WTC11 (cell line): ENCODE results near the gene WDR48. TPM values are rescaled to one million over a fixed set of nuclear protein-coding genes. Genes with fewer than 3 reads are reported as not detected.

Experiments
- ATAC-seq: fragments of 200-7000 bp; cut with Tn5 transposase; 2 replicates; pipeline ENCODE4 v1.10.0; 2021; ENCODE audit warnings: mild to moderate bottlenecking, moderate library complexity
- CTCF ChIA-PET: fragments of 300-600 bp; sonication (Branson Sonifier 250); formaldehyde crosslinking; loops from one replicate; lab custom pipeline; 2021; ENCODE audit warnings: antibody characterized with exemption; lab: Charles Lee
- POLR2A ChIA-PET: fragments of 350-600 bp; sonication (Branson Sonifier 250); formaldehyde crosslinking; loops from one replicate; lab custom pipeline; 2021; ENCODE audit warnings: antibody characterized with exemption; lab: Charles Lee
- DNase-seq: peaks from one replicate; pipeline ENCODE4 v3.0.0; 2021; ENCODE audit warnings: low spot score
- H3K27ac Mint-ChIP-seq: 2 replicates; pipeline ENCODE4 v1.8.0; 2021; ENCODE audit warnings: mixed read lengths
- H3K27me3 Mint-ChIP-seq: 2 replicates; pipeline ENCODE4 v1.8.0; 2021; ENCODE audit warnings: low read depth, mild to moderate bottlenecking, moderate library complexity, mixed read lengths
- H3K36me3 Mint-ChIP-seq: 2 replicates; pipeline ENCODE4 v1.8.0; 2021; ENCODE audit warnings: mixed read lengths
- H3K4me1 Mint-ChIP-seq: 2 replicates; pipeline ENCODE4 v1.8.0; 2022; ENCODE audit warnings: mixed read lengths
- H3K4me3 Mint-ChIP-seq: 2 replicates; pipeline ENCODE4 v1.8.0; 2021; ENCODE audit warnings: mild to moderate bottlenecking, moderate library complexity, mixed read lengths
- H3K9me3 Mint-ChIP-seq: 2 replicates; pipeline ENCODE4 v1.8.0; 2021; ENCODE audit warnings: mixed read lengths
- ATF1 ChIP-seq: sonication (generic); formaldehyde crosslinking; IDR thresholded peaks from 2 replicates; pipeline ENCODE4 v1.8.1; 2023; ENCODE audit warnings: mild to moderate bottlenecking, moderate library complexity, missing genetic modification reagents
- CBFB ChIP-seq: sonication (generic); formaldehyde crosslinking; IDR thresholded peaks from 2 replicates; pipeline ENCODE4 v1.8.1; 2022; ENCODE audit warnings: mild to moderate bottlenecking, low read depth, missing genetic modification reagents
- CREB1 ChIP-seq: sonication (generic); formaldehyde crosslinking; IDR thresholded peaks from 2 replicates; pipeline ENCODE4 v1.8.0; 2023; ENCODE audit warnings: mild to moderate bottlenecking, missing genetic modification reagents
- EMX1 ChIP-seq: fragments of 250-450 bp; sonication (Bioruptor Pico); IDR thresholded peaks from 2 replicates; pipeline ENCODE4 v1.8.0; 2021; ENCODE audit warnings: mild to moderate bottlenecking
- ETV6 ChIP-seq: sonication (generic); formaldehyde crosslinking; IDR thresholded peaks from 2 replicates; pipeline ENCODE4 v1.8.1; 2022; ENCODE audit warnings: mild to moderate bottlenecking, missing genetic modification reagents
- HMGA2 ChIP-seq: fragments of 250-450 bp; sonication (Bioruptor Pico); IDR thresholded peaks from 2 replicates; pipeline ENCODE4 v1.4.0; 2021; ENCODE audit warnings: mild to moderate bottlenecking, moderate library complexity
- OVOL2 ChIP-seq: fragments of 250-450 bp; sonication (Bioruptor Pico); IDR thresholded peaks from 2 replicates; pipeline ENCODE4 v1.9.0; 2021; ENCODE audit warnings: mild to moderate bottlenecking, borderline replicate concordance
- PRDM15 ChIP-seq: sonication (generic); formaldehyde crosslinking; IDR thresholded peaks from 2 replicates; pipeline ENCODE4 v1.8.0; 2022; ENCODE audit warnings: missing genetic modification reagents
- RELA ChIP-seq: sonication (generic); formaldehyde crosslinking; IDR thresholded peaks from 2 replicates; pipeline ENCODE4 v1.8.1; 2022; ENCODE audit warnings: missing genetic modification reagents, mild to moderate bottlenecking, borderline replicate concordance
- RORB ChIP-seq: fragments of 250-450 bp; sonication (Bioruptor Pico); IDR thresholded peaks from 2 replicates; pipeline ENCODE4 v1.9.0; 2021; ENCODE audit warnings: mild to moderate bottlenecking
- SMAD3 ChIP-seq: sonication (generic); formaldehyde crosslinking; IDR thresholded peaks from 2 replicates; pipeline ENCODE4 v1.8.0; 2022; ENCODE audit warnings: missing genetic modification reagents, mild to moderate bottlenecking, borderline replicate concordance
- SOX15 ChIP-seq: fragments of 250-450 bp; sonication (Bioruptor Pico); IDR thresholded peaks from 2 replicates; pipeline ENCODE4 v1.9.0; 2021; ENCODE audit warnings: mild to moderate bottlenecking
- TCF7 ChIP-seq: sonication (generic); formaldehyde crosslinking; IDR thresholded peaks from 2 replicates; pipeline ENCODE4 v1.8.0; 2022; ENCODE audit warnings: mild to moderate bottlenecking, low read depth, missing genetic modification reagents, moderate library complexity
- ZNF121 ChIP-seq: sonication (generic); formaldehyde crosslinking; IDR thresholded peaks from 2 replicates; pipeline ENCODE4 v1.8.0; 2023; ENCODE audit warnings: missing genetic modification reagents
- ZNF232 ChIP-seq: sonication (generic); formaldehyde crosslinking; IDR thresholded peaks from 2 replicates; pipeline ENCODE4 v1.8.0; 2022; ENCODE audit warnings: mild to moderate bottlenecking, missing genetic modification reagents
- ZNF671 ChIP-seq: fragments of 250-450 bp; sonication (Bioruptor Pico); IDR thresholded peaks from 2 replicates; pipeline ENCODE4 v1.8.0; 2021; ENCODE audit warnings: mild to moderate bottlenecking
- total RNA-seq: library from RNA; stranded (reverse); gene quantifications from 3 replicates; pipeline ENCODE4 v1.2.3, GENCODE V29; 2021
- TF ChIP-seq, protein P1 (sequence below): fragments of 250-450 bp; sonication (Bioruptor Pico); IDR thresholded peaks from 2 replicates; pipeline ENCODE4 v1.9.0; 2021; ENCODE audit warnings: mild to moderate bottlenecking, borderline replicate concordance
- TF ChIP-seq, protein P2 (sequence below): sonication (generic); formaldehyde crosslinking; IDR thresholded peaks from 2 replicates; pipeline ENCODE4 v1.8.1; 2023; ENCODE audit warnings: mild to moderate bottlenecking, moderate library complexity, missing genetic modification reagents
- TF ChIP-seq, protein P3 (sequence below): sonication (generic); formaldehyde crosslinking; IDR thresholded peaks from 2 replicates; pipeline ENCODE4 v1.8.0; 2022; ENCODE audit warnings: mild to moderate bottlenecking, missing genetic modification reagents

WDR48 gene
- total RNA-seq, 1 experiment from 2014 or later, result 40.9 TPM

DNA sequence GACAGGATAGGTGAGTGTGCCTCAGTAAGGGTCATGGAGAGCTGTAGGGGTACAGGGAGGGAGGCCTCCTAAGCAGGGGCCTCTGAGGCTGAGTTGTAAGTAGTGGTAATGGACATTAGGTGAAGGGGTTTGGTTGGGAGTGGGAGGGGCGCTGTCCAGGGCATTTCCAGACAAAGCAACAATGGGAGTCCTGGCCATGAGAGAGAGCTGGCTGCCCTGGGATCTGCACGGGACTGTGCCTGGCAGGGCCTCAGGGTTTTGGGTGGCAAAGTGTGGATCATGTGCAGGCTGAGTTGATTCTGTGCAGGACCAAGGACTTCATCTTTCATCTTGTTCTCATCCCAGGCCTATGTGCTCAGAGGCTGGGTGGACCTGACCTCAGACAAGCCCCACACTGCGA is 60.3 kb downstream of the WDR48 start:
- no peaks in the 10 kb centered on the region for H3K36me3 Mint-ChIP-seq
- H3K27me3 Mint-ChIP-seq, result peaks cover 16% of the 10 kb centered on the region
- ChIA-PET CTCF (interaction anchor here (1.2 to 1.4 kb wide), 2 partner anchors 13 to 179 kb away, joined by 3 read pairs; no protein-coding TSS in a partner anchor), POLR2A (no interaction called here)
- peaks cover 7% of the 10 kb centered on the region for H3K4me1 Mint-ChIP-seq
- DNase-seq (no peak), ATAC-seq (no peak)
- H3K27ac Mint-ChIP-seq, result no peak overlapping the region
- H3K9me3 Mint-ChIP-seq, result no peaks in the 10 kb centered on the region
- no peak overlapping the region for H3K4me3 Mint-ChIP-seq
- TF ChIP-seq OVOL2 (CRISPR knock-in tag) (no peak), ETV6 (no peak), SMAD3 (CRISPR knock-in tag) (no peak), HMGA2 (CRISPR knock-in tag) (no peak), TCF7 (CRISPR knock-in tag) (no peak), SOX15 (CRISPR knock-in tag) (no peak), ZNF121 (CRISPR knock-in tag) (no peak), RORB (CRISPR knock-in tag) (no peak), ZNF232 (no peak), PRDM15 (CRISPR knock-in tag) (no peak), ZNF671 (CRISPR knock-in tag) (no peak), CBFB (CRISPR knock-in tag) (no peak), EMX1 (no peak), CREB1 (no peak), RELA (CRISPR knock-in tag) (no peak), ATF1 (CRISPR knock-in tag) (no peak)
- TF ChIP-seq, protein P1, sequence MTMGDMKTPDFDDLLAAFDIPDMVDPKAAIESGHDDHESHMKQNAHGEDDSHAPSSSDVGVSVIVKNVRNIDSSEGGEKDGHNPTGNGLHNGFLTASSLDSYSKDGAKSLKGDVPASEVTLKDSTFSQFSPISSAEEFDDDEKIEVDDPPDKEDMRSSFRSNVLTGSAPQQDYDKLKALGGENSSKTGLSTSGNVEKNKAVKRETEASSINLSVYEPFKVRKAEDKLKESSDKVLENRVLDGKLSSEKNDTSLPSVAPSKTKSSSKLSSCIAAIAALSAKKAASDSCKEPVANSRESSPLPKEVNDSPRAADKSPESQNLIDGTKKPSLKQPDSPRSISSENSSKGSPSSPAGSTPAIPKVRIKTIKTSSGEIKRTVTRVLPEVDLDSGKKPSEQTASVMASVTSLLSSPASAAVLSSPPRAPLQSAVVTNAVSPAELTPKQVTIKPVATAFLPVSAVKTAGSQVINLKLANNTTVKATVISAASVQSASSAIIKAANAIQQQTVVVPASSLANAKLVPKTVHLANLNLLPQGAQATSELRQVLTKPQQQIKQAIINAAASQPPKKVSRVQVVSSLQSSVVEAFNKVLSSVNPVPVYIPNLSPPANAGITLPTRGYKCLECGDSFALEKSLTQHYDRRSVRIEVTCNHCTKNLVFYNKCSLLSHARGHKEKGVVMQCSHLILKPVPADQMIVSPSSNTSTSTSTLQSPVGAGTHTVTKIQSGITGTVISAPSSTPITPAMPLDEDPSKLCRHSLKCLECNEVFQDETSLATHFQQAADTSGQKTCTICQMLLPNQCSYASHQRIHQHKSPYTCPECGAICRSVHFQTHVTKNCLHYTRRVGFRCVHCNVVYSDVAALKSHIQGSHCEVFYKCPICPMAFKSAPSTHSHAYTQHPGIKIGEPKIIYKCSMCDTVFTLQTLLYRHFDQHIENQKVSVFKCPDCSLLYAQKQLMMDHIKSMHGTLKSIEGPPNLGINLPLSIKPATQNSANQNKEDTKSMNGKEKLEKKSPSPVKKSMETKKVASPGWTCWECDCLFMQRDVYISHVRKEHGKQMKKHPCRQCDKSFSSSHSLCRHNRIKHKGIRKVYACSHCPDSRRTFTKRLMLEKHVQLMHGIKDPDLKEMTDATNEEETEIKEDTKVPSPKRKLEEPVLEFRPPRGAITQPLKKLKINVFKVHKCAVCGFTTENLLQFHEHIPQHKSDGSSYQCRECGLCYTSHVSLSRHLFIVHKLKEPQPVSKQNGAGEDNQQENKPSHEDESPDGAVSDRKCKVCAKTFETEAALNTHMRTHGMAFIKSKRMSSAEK, result no peak
- TF ChIP-seq, protein P2, sequence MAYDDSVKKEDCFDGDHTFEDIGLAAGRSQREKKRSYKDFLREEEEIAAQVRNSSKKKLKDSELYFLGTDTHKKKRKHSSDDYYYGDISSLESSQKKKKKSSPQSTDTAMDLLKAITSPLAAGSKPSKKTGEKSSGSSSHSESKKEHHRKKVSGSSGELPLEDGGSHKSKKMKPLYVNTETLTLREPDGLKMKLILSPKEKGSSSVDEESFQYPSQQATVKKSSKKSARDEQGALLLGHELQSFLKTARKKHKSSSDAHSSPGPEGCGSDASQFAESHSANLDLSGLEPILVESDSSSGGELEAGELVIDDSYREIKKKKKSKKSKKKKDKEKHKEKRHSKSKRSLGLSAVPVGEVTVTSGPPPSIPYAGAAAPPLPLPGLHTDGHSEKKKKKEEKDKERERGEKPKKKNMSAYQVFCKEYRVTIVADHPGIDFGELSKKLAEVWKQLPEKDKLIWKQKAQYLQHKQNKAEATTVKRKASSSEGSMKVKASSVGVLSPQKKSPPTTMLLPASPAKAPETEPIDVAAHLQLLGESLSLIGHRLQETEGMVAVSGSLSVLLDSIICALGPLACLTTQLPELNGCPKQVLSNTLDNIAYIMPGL (CRISPR knock-in tag), result no peak
- TF ChIP-seq, protein P3, sequence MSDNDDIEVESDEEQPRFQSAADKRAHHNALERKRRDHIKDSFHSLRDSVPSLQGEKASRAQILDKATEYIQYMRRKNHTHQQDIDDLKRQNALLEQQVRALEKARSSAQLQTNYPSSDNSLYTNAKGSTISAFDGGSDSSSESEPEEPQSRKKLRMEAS, result no peak
- TF ChIP-seq, all 79 proteins: peak for 0
